NT2/D1 (cell line): ENCODE data around the gene CCT8.

Experiments used
- SUZ12 ChIP-seq: IDR thresholded peaks from 2 replicates; pipeline ENCODE4 v1.6.1; 2011; ENCODE audit not compliant: insufficient read length, insufficient read depth; ENCODE audit errors: extremely low read depth
- YY1 ChIP-seq: IDR thresholded peaks from 2 replicates; pipeline ENCODE4 v1.6.1; 2011; ENCODE audit not compliant: insufficient read length, insufficient read depth
- ZNF274 ChIP-seq: IDR thresholded peaks from 2 replicates; pipeline ENCODE4 v1.6.1; 2011; ENCODE audit warnings: mild to moderate bottlenecking, low read depth, low read length

DNA sequence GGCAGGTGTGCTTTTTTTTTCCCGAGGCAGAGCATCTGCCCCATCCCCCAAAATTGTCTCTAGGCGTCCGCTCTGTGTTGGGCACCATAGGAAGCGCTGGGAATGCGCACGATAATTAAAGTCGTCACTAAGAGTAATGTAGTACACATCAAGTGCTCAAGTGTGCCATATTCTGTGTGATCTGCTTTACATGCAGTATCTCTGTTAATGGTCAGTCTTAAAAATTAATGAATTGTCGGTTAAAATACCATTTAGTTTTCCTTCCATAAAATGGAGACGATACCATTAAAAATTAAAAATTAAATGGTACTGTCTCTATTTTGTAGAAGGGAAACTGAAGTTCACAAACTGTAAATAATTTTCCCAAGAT, 544 bp upstream of the CCT8 start:
- TF ChIP-seq SUZ12 = no peak
- TF ChIP-seq YY1 = no peak
- TF ChIP-seq ZNF274 = no peak
